HCT116 (cell line): ENCODE data around the gene MMS22L. TPM values are rescaled to one million over a fixed set of nuclear protein-coding genes. Genes with fewer than 3 reads are reported as not detected.

Experiments
- ATAC-seq: fragments of 200-7000 bp; cut with Tn5 transposase; 2 replicates; pipeline ENCODE4 v1.9.1; 2020; ENCODE audit warnings: mild to moderate bottlenecking, moderate library complexity
- BruUV-seq: library from RNA; stranded (reverse); fragments of 400-500 nt; replicated peaks from 2 replicates; lab custom pipeline; 2021; lab: Mats Ljungman, UMichigan
- CTCF ChIA-PET: fragments of 300-600 bp; sonication (Branson Sonifier 250); formaldehyde crosslinking; loops from one replicate; lab custom pipeline; 2021; ENCODE audit warnings: antibody characterized with exemption; lab: Charles Lee
- POLR2A ChIA-PET: fragments of 300-600, 350-600 bp; sonication (Branson Sonifier 250); formaldehyde crosslinking; loops from one replicate; lab custom pipeline; 2021; ENCODE audit warnings: antibody characterized with exemption; lab: Charles Lee
- RAD21 ChIA-PET, 2 experiments: fragments of 300-600 bp; sonication (Branson Sonifier 250); formaldehyde crosslinking; loops; one replicate each; lab custom pipeline; 2023; ENCODE audit warnings: low total read pairs in 2 of 2; ENCODE audit not compliant: uncharacterized antibody in 2 of 2, unreplicated experiment in 2 of 2, low non-redundant PET in 1 of 2; lab: Charles Lee
- DNase-seq: peaks from one replicate; pipeline ENCODE4 v3.0.0-alpha.2; 2010; ENCODE audit warnings: low read depth, low spot score
- H2AFZ ChIP-seq: fragments of 200-600 bp; shearing (Covaris generic), sonication (generic); 2 replicates; pipeline ENCODE4 v1.6.1; 2017; ENCODE audit warnings: low read depth, mixed run types, mixed read lengths, antibody characterized with exemption, low read length; ENCODE audit not compliant: poor library complexity, severe bottlenecking
- H3K27ac ChIP-seq: 2 replicates; pipeline ENCODE4 v1.5.1; 2012; ENCODE audit warnings: low read depth, low read length
- H3K27me3 ChIP-seq: fragments of 200-600 bp; sonication (generic); 2 replicates; pipeline ENCODE4 v1.6.1; 2016; ENCODE audit warnings: mixed run types, low read length, mixed read lengths; ENCODE audit not compliant: insufficient read depth
- H3K36me3 ChIP-seq, 2 experiments: fragments of 200-500 bp in 1 of 2; fragments of 200-600 bp in 1 of 2; sonication (Bioruptor generic) in 1 of 2; sonication (generic) in 1 of 2; 2 replicates each; pipeline versions ENCODE4 v1.5.1 to v1.6.1; 2014 to 2016; ENCODE audit warnings: low read length in 2 of 2, inconsistent platforms in 1 of 2, mixed read lengths in 1 of 2, mixed run types in 1 of 2; ENCODE audit not compliant: insufficient read depth in 2 of 2, control insufficient read depth in 1 of 2
- H3K4me1 ChIP-seq, 2 experiments: fragments of 200-600 bp in 1 of 2; sonication (generic) in 1 of 2; 2 replicates each; pipeline versions ENCODE4 v1.5.1 to v1.6.1; 2012 to 2017; ENCODE audit warnings: low read length in 2 of 2, inconsistent platforms in 1 of 2, mild to moderate bottlenecking in 1 of 2, mixed read lengths in 1 of 2, mixed run types in 1 of 2, moderate library complexity in 1 of 2; ENCODE audit not compliant: insufficient read depth in 2 of 2, control insufficient read depth in 1 of 2
- H3K4me2 ChIP-seq: fragments of 200-600 bp; sonication (generic); 2 replicates; pipeline ENCODE4 v1.6.1; 2017; ENCODE audit warnings: mixed run types, low read length, mixed read lengths
- H3K4me3 ChIP-seq, 2 experiments: fragments of 200-600 bp in 1 of 2; sonication (generic) in 1 of 2; replicated peaks in 1 of 2; 2 replicates each; pipeline ENCODE4 v1.5.1; 2011 to 2016; ENCODE audit warnings: low read length in 2 of 2, control low read depth in 1 of 2, low read depth in 1 of 2, mild to moderate bottlenecking in 1 of 2, mixed read lengths in 1 of 2, mixed run types in 1 of 2
- H3K79me2 ChIP-seq: fragments of 200-600 bp; sonication (generic); 2 replicates; pipeline ENCODE4 v1.6.1; 2017; ENCODE audit warnings: mild to moderate bottlenecking, mixed run types, low read length, moderate library complexity, mixed read lengths; ENCODE audit not compliant: insufficient read depth
- H3K9ac ChIP-seq: fragments of 200-600 bp; sonication (generic); 2 replicates; pipeline ENCODE4 v1.6.1; 2016; ENCODE audit warnings: low read length, mixed read lengths
- H3K9me2 ChIP-seq: fragments of 200-600 bp; sonication (generic), shearing (Covaris generic); 2 replicates; pipeline ENCODE4 v1.6.1; 2017; ENCODE audit warnings: mixed run types, mild to moderate bottlenecking, moderate library complexity; ENCODE audit not compliant: insufficient read depth
- H3K9me3 ChIP-seq, 2 experiments: fragments of 200-500 bp in 1 of 2; fragments of 200-600 bp in 1 of 2; sonication (Bioruptor generic) in 1 of 2; sonication (generic) in 1 of 2; 2 replicates each; pipeline ENCODE4 v1.6.1; 2014 to 2017; ENCODE audit warnings: low read length in 2 of 2, mixed read lengths in 2 of 2, inconsistent platforms in 1 of 2, low read depth in 1 of 2, mild to moderate bottlenecking in 1 of 2, mixed run types in 1 of 2, moderate library complexity in 1 of 2; ENCODE audit not compliant: control insufficient read depth in 1 of 2, insufficient read depth in 1 of 2
- H4K20me1 ChIP-seq: fragments of 200-600 bp; sonication (generic), shearing (Covaris generic); 2 replicates; pipeline ENCODE4 v1.6.1; 2017; ENCODE audit warnings: mixed run types, mild to moderate bottlenecking, moderate library complexity; ENCODE audit not compliant: insufficient read depth
- RAD21 ChIP-seq: IDR thresholded peaks from 2 replicates; pipeline ENCODE4 v1.6.1; 2012; ENCODE audit warnings: low read depth, mild to moderate bottlenecking
- SIN3A ChIP-seq: IDR thresholded peaks from 2 replicates; pipeline ENCODE4 v1.6.1; 2012; ENCODE audit warnings: low read depth
- ZNF274 ChIP-seq: fragments of 200-500 bp; sonication (Bioruptor generic); IDR thresholded peaks from 2 replicates; pipeline ENCODE4 v1.6.1; 2014; ENCODE audit warnings: mild to moderate bottlenecking, low read depth, low read length, inconsistent platforms
- intact Hi-C: fragments of 100-400 bp; cut with micrococcal nuclease; formaldehyde crosslinking; loops from 2 replicates; pipeline ENCODE4 v1.10.0; 2022
- total RNA-seq: library from RNA; stranded (reverse); gene quantifications from one replicate; pipeline ENCODE4 v1.2.1, GENCODE V29; 2021; ENCODE audit not compliant: unreplicated experiment
- TF ChIP-seq, protein P1 (sequence below): IDR thresholded peaks from 2 replicates; pipeline ENCODE4 v1.6.1; 2012; ENCODE audit warnings: low read depth
- TF ChIP-seq, protein P2 (sequence below): IDR thresholded peaks from 2 replicates; pipeline ENCODE4 v1.6.1; 2012

The MMS22L gene
- total RNA-seq, 1 experiment from 2014 or later, result 44.1 TPM

DNA sequence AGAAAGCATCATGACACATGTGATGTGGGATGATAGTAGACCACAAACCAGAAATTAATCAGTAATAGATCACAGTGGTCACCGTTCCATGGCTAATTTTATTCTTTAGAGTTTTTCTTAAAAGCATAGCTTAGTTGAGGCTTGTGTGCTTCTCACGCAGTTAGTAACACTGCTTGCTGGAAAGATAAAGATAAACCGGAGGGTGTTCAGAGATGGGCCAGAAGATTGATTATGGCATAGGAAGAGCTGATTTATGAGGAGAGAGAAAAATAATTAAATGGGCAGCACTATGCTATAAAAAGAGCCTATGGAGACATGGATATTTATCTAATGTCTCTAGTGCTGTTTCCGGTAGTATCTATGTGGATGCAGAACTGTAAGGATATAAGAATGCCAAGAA, 173.6 kb downstream of the MMS22L start:
- RAD21 ChIA-PET, result no interaction called here
- no peak for ATAC-seq

More for the DNA sequence above, 173.6 kb downstream of the MMS22L start:
- CTCF ChIA-PET, result no interaction called here
- Histone ChIP-seq H3K79me2 (no peaks in the 10 kb centered on the region), H3K9me3 (no peaks in the 10 kb centered on the region), H3K4me1 (no peaks in the 10 kb centered on the region), H3K27me3 (no peaks in the 10 kb centered on the region), H3K4me3 (no peak overlapping the region), H4K20me1 (no peaks in the 10 kb centered on the region), H3K36me3 (no peaks in the 10 kb centered on the region), H3K9ac (no peak overlapping the region), H3K27ac (no peak overlapping the region), H2AFZ (no peak overlapping the region), H3K4me2 (no peak overlapping the region), H3K9me2 (no peaks in the 10 kb centered on the region)
- no peak for DNase-seq
- TF ChIP-seq ZNF274 (no peak), RAD21 (no peak), SIN3A (no peak)
- TF ChIP-seq, protein P1, sequence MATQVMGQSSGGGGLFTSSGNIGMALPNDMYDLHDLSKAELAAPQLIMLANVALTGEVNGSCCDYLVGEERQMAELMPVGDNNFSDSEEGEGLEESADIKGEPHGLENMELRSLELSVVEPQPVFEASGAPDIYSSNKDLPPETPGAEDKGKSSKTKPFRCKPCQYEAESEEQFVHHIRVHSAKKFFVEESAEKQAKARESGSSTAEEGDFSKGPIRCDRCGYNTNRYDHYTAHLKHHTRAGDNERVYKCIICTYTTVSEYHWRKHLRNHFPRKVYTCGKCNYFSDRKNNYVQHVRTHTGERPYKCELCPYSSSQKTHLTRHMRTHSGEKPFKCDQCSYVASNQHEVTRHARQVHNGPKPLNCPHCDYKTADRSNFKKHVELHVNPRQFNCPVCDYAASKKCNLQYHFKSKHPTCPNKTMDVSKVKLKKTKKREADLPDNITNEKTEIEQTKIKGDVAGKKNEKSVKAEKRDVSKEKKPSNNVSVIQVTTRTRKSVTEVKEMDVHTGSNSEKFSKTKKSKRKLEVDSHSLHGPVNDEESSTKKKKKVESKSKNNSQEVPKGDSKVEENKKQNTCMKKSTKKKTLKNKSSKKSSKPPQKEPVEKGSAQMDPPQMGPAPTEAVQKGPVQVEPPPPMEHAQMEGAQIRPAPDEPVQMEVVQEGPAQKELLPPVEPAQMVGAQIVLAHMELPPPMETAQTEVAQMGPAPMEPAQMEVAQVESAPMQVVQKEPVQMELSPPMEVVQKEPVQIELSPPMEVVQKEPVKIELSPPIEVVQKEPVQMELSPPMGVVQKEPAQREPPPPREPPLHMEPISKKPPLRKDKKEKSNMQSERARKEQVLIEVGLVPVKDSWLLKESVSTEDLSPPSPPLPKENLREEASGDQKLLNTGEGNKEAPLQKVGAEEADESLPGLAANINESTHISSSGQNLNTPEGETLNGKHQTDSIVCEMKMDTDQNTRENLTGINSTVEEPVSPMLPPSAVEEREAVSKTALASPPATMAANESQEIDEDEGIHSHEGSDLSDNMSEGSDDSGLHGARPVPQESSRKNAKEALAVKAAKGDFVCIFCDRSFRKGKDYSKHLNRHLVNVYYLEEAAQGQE, result no peak
- TF ChIP-seq, protein P2, sequence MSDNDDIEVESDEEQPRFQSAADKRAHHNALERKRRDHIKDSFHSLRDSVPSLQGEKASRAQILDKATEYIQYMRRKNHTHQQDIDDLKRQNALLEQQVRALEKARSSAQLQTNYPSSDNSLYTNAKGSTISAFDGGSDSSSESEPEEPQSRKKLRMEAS, result no peak
- POLR2A ChIA-PET, result no interaction called here
- no TSS peak for BruUV-seq
- intact Hi-C loops, result no loop called here
